SH-SY5Y (cell line): ENCODE data around the gene EPS8L3.

Source experiments
- GATA2 ChIP-seq: IDR thresholded peaks from 2 replicates; pipeline ENCODE4 v1.6.1; 2011; ENCODE audit warnings: mild to moderate bottlenecking, low read depth, low read length
- GATA3 ChIP-seq: IDR thresholded peaks from 2 replicates; pipeline ENCODE4 v1.6.1; 2011; ENCODE audit warnings: low read depth, mild to moderate bottlenecking, low read length, moderate library complexity

DNA sequence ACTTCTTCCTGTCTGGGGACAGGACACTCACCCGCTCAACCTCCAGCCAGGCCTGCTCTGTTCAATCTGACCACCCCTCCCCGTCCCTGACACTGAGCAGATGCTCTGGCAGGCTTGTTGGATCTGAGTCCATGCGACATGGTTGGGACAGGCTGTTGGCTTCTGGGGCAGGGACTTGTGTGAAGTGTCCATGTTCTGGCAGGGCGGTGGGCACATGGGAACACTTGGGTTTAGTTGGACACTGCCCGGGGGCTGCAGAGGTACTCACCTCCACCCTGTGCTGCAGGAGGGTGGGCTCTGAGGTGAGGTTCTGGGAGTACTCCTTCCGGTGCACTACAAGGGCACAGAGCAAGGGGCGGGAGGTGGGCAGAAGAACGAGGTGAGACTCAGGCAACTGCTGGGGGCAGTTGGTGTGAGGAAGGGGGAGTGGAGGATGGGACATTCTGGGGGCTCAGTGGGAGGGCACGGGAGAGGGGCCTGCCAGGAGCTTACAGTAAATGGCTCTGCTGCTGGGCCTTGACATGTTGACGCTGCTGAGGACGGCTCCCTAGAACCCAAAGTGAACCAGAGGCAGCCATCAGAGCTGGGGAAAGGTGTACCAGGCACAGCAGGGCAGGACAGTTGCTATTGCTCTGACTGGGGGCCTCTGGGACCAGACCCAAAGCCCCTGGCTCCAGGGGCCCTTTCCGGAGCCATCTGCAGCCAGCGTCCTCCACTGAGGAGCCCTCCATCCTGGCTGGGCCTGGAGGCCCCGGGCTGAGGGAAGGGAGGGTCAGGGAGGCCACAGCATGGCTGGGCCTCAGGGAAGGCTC, 2.3 kb downstream of the EPS8L3 start:
- TF ChIP-seq GATA2 (no peak), GATA3 (no peak)
